KMS-11 (cell line): ENCODE data around the gene PTGR3.

Experiments
- H2AFZ ChIP-seq: fragments of 200-600 bp; sonication (generic); 2 replicates; pipeline ENCODE4 v1.6.1; 2016; ENCODE audit warnings: antibody characterized with exemption, mixed run types, low read depth
- H3K27ac ChIP-seq: fragments of 200-600 bp; sonication (generic); 2 replicates; pipeline ENCODE4 v1.6.1; 2016; ENCODE audit warnings: mild to moderate bottlenecking, mixed run types
- H3K27me3 ChIP-seq: fragments of 200-600 bp; sonication (generic); 2 replicates; pipeline ENCODE4 v1.6.1; 2017; ENCODE audit warnings: mild to moderate bottlenecking, low read depth, mixed run types, moderate library complexity; ENCODE audit not compliant: insufficient read depth
- H3K36me3 ChIP-seq: fragments of 200-600 bp; sonication (generic); 2 replicates; pipeline ENCODE4 v1.6.1; 2017; ENCODE audit warnings: mild to moderate bottlenecking, mixed run types; ENCODE audit not compliant: insufficient read depth
- H3K4me1 ChIP-seq: fragments of 200-600 bp; sonication (generic); 2 replicates; pipeline ENCODE4 v1.6.1; 2016; ENCODE audit warnings: mild to moderate bottlenecking, low read depth, mixed run types; ENCODE audit not compliant: poor library complexity, severe bottlenecking
- H3K4me2 ChIP-seq: fragments of 200-600 bp; sonication (generic); 2 replicates; pipeline ENCODE4 v1.7.0; 2016; ENCODE audit warnings: mild to moderate bottlenecking, mixed run types
- H3K4me3 ChIP-seq: fragments of 200-600 bp; sonication (generic); IDR thresholded peaks from 2 replicates; pipeline ENCODE4 v1.6.1; 2017; ENCODE audit warnings: low read depth, low read length, mixed read lengths; ENCODE audit not compliant: insufficient read depth
- H3K79me2 ChIP-seq: fragments of 200-600 bp; sonication (generic); 2 replicates; pipeline ENCODE4 v1.6.1; 2016; ENCODE audit warnings: low read depth, mixed run types; ENCODE audit not compliant: insufficient read depth
- H3K9ac ChIP-seq: fragments of 200-600 bp; sonication (generic); 2 replicates; pipeline ENCODE4 v1.6.1; 2016; ENCODE audit warnings: mild to moderate bottlenecking, mixed run types
- H4K20me1 ChIP-seq: fragments of 200-600 bp; sonication (generic); 2 replicates; pipeline ENCODE4 v1.6.1; 2016; ENCODE audit warnings: mild to moderate bottlenecking, mixed run types; ENCODE audit not compliant: insufficient read depth
- TF ChIP-seq, protein P1 (sequence below): fragments of 200-600 bp; sonication (generic); conservative IDR thresholded peaks from 2 replicates; pipeline ENCODE4 v1.6.1; 2017; ENCODE audit warnings: low read depth, mild to moderate bottlenecking, antibody characterized with exemption, low read length, moderate library complexity, mixed read lengths

Gene PTGR3

GRCh38 chr18:75223687-75224347, 14.9 kb upstream of the PTGR3 start:
- Histone ChIP-seq H3K27me3 (no peaks in the 10 kb centered on the region), H3K4me2 (no peak overlapping the region), H3K36me3 (no peaks in the 10 kb centered on the region), H3K79me2 (no peaks in the 10 kb centered on the region; the same call in 1 of the 2 replicates), H3K27ac (no peak overlapping the region), H4K20me1 (no peaks in the 10 kb centered on the region), H2AFZ (no peak overlapping the region), H3K4me1 (no peaks in the 10 kb centered on the region), H3K4me3 (no peak overlapping the region), H3K9ac (no peak overlapping the region)
- TF ChIP-seq, protein P1, sequence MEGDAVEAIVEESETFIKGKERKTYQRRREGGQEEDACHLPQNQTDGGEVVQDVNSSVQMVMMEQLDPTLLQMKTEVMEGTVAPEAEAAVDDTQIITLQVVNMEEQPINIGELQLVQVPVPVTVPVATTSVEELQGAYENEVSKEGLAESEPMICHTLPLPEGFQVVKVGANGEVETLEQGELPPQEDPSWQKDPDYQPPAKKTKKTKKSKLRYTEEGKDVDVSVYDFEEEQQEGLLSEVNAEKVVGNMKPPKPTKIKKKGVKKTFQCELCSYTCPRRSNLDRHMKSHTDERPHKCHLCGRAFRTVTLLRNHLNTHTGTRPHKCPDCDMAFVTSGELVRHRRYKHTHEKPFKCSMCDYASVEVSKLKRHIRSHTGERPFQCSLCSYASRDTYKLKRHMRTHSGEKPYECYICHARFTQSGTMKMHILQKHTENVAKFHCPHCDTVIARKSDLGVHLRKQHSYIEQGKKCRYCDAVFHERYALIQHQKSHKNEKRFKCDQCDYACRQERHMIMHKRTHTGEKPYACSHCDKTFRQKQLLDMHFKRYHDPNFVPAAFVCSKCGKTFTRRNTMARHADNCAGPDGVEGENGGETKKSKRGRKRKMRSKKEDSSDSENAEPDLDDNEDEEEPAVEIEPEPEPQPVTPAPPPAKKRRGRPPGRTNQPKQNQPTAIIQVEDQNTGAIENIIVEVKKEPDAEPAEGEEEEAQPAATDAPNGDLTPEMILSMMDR: no peak

- Histone ChIP-seq H2AFZ (no peak overlapping the region), H3K9ac (no peak overlapping the region), H3K36me3 (no peaks in the 10 kb centered on the region), H4K20me1 (no peaks in the 10 kb centered on the region), H3K27ac (no peak overlapping the region), H3K27me3 (no peaks in the 10 kb centered on the region), H3K4me1 (no peaks in the 10 kb centered on the region), H3K4me2 (no peak overlapping the region), H3K4me3 (no peak overlapping the region), H3K79me2 (peaks cover 8% of the 10 kb centered on the region; the same call in 1 of the 2 replicates)
- TF ChIP-seq, protein P1: no peak
Observed at GRCh38 chr18:75222407-75222806, 13.5 kb upstream of the PTGR3 start.

GRCh38 chr18:75221897-75222296, 13.0 kb upstream of the PTGR3 start:
- TF ChIP-seq, protein P1: no peak
- Histone ChIP-seq H3K9ac (no peak overlapping the region), H3K79me2 (peaks cover 13% of the 10 kb centered on the region; the same call in 1 of the 2 replicates), H3K4me2 (no peak overlapping the region), H3K36me3 (no peaks in the 10 kb centered on the region), H2AFZ (no peak overlapping the region), H3K27me3 (no peaks in the 10 kb centered on the region), H3K4me1 (no peaks in the 10 kb centered on the region), H3K27ac (no peak overlapping the region), H4K20me1 (no peaks in the 10 kb centered on the region), H3K4me3 (no peak overlapping the region)

- H3K4me1 ChIP-seq: no peaks in the 10 kb centered on the region
- H3K27ac ChIP-seq: no peak overlapping the region
- no peaks in the 10 kb centered on the region for H3K36me3 ChIP-seq
- no peak overlapping the region for H3K9ac ChIP-seq
- no peak overlapping the region for H3K4me2 ChIP-seq
- H3K4me3 ChIP-seq: no peak overlapping the region
- peaks cover 18% of the 10 kb centered on the region; the same call in 1 of the 2 replicates for H3K79me2 ChIP-seq
- TF ChIP-seq, protein P1: no peak
- no peak overlapping the region for H2AFZ ChIP-seq
- H4K20me1 ChIP-seq: no peaks in the 10 kb centered on the region
- no peaks in the 10 kb centered on the region for H3K27me3 ChIP-seq
Observed at GRCh38 chr18:75221397-75221796, 12.5 kb upstream of the PTGR3 start.
